T47D (cell line): ENCODE data around the gene ACAT2.
"Not testable (repeated sequence)": the region's sequence is repeated elsewhere in the genome, so short reads cannot be mapped to it uniquely, and the experiment has no call there.

ENCODE experiments used
- DNase-seq, 2 experiments: peaks; one replicate each; pipeline versions ENCODE4 v3.0.0 to v3.0.0-alpha.2; 2011 to 2012; ENCODE audit warnings: low read depth in 1 of 2, low spot score in 1 of 2
- JUND ChIP-seq: IDR thresholded peaks from 2 replicates; pipeline ENCODE4 v1.6.1; 2012; ENCODE audit warnings: low read depth
- in situ Hi-C: cut with HindIII; loops from 2 replicates; pipeline ENCODE4 v1.10.0; 2016; ENCODE audit warnings: low sequenced_read_pairs, low pct_unique_long_range_greater_than_20kb

Gene ACAT2

DNA sequence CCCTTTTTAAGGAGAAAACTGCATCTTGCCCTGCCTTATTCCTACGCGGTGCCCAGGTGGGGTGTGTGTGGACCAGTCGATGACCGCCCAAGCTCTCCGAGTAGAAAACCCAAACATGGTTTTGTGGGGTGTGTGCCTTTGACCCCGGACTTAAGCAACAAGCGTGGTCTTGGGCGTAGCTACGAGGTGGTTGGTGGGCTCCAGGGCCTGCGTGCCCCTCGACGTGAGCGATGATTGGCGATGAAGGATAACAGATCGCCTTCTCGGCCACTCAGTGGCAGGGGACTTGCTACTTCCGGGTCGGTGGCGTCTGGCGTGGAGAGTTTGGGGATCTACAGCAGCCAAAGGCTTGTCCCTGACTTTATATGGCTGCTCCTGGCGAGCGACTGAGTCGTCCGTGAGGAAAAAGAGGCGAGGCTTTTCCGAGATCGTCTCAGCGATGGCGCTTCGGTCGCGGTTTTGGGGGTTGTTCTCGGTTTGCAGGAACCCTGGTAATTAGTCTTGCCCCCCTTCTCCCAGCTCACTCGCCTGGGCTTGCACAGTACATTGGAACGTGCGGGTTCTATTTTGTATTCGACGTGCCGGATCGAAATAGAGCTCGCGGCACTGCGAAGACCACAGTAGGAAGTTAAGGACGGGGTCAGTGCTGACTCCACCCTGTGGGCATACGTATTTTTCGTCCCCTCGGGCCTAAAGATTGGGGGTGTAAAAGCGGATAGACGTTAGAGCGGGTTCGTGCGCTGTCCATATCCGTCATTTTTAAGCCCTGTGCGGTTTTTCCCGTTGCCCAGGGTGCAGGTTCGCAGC lies 28.5 kb downstream of the ACAT2 start, which contains the start of gene MRPL18:
Gene MRPL18, plus strand, starts transcription at position 319 of the 807 bp plus-strand sequence. Its CDS starts 121 bp downstream, at position 440.
- in situ Hi-C loops, result no loop called here
- TF ChIP-seq JUND, result no peak
- DNase-seq, result peak; percentile 77 to 95

DNA sequence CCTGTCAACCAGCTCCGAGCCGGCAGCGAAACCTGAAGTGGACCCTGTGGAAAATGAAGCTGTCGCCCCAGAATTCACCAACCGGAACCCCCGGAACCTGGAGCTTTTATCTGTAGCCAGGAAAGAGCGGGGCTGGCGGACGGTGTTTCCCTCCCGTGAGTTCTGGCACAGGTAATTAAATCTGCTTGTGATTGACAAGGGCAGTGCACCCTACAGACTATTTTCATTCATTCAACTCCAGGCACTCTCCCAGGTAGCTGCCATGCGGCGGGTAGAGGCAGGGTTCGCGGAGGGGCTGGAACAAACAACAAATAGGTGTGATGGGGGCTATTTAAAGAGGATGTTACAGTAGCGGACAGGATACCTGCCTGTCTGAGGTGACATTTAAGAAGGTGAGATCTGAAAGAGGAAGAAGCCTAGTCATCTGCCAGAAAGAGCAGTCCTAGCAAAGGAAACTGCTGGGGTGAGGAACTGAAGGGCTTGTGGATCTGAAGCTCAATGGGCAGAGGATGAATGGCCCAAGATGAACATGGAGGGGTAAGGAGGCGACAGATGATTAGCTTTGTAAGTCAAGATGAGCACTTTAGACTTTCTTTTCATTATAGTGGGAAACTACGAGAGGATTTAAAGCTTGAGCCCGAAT lies 29.2 kb downstream of the ACAT2 start:
- in situ Hi-C loops, result no loop called here
- TF ChIP-seq JUND, result no peak
- DNase-seq, result peak in 1 of 2 experiments; percentile 3

DNA sequence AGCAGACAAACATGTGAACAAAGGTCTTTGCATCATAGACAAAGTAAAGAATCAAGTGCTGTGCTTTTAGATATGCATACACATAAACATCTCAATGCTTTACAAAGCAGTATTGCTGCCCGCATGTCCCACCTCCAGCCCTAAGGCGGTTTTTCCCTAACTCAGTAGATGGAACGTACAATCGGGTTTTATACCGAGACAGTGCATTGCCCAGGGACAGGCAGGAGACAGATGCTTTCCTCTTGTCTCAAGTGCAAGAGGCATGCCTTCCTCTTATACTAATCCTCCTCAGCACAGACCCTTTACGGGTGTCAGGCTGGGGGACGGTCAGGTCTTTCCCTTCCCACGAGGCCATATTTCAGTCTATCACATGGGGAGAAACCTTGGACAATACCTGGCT lies 33.1 kb downstream of the ACAT2 start:
- DNase-seq, in situ Hi-C loops: not testable (repeated sequence)

DNA sequence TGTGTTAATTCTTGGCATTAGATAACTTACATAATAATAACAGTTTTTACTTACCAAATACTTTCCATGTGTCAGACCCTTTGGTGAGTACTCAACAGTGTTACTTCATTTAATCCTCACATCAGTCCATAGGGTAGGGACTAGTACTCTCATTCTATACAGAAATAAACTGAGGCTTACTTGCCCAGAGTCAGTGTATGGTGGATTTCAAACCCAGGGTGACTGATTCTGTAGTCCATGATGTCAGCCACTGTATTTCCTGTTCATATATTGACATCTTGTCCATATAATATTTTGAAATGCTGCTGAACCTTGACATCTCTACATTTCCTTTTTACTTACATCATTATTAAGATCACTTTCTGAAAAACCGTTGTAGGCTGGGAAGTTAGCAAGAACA lies 35.7 kb downstream of the ACAT2 start:
- no peak for DNase-seq
- in situ Hi-C loops, result no loop called here
- no peak for TF ChIP-seq JUND

DNA sequence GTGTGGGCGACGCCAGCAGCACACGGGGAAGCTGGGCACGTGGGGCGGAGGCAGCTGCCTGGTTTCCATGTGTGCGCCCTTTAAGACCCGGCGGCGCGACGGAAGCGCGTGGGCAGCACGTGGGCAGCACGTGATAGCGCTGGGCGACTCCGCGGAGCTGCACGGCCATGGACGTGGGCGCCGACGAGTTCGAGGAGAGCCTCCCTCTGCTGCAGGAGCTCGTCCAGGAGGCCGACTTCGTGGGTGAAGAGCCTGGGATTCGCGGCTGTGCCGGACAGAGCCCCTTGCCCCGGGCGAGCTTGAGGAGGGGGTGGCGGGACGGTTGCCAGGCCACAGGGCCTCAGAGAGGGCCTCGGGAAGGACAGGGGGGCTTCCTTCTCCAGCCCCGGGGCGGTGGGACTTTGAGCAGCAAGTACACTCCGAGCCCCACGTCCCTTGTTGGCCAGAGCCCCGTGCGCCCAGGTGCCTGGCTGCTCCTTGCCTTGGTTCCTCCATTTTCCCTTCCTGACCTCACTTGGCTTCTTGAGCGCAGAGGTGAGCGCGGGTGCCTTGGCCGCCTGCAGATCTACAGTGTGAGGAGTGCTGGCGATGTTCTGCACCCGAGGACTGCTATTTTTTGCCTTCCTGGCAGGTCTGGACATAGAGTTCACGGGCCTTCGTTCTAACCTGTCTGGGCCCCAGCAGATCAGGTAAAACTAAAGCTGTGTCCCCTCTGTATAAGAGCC lies 38.5 kb downstream of the ACAT2 start, which contains the start of gene PNLDC1:
Gene PNLDC1, plus strand, starts transcription at position 136 of the 725 bp plus-strand sequence. Its CDS starts 32 bp downstream, at position 168.
- no peak for DNase-seq
- no peak for TF ChIP-seq JUND
- in situ Hi-C loops, result no loop called here

DNA sequence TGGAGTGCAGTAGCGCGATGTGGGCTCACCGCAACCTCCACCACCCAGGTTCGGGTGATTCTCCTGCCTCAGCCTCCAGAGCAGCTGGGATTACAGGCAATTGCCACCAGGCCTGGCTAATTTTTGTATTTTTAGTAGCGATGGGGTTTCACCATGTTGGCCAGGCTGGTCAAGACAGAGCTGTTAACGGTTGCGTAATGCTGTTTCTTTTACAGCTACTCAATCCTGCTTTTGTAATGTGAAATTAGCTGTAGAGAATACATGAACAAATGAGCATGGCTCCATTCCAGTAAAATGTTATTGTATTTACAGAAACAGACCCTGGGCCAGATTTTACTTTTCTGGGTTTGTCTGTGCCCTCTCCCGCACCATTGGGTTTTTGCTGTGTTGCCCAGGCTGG lies 40.1 kb downstream of the ACAT2 start:
- TF ChIP-seq JUND, result no peak
- DNase-seq, result no peak
- in situ Hi-C loops, result no loop called here

DNA sequence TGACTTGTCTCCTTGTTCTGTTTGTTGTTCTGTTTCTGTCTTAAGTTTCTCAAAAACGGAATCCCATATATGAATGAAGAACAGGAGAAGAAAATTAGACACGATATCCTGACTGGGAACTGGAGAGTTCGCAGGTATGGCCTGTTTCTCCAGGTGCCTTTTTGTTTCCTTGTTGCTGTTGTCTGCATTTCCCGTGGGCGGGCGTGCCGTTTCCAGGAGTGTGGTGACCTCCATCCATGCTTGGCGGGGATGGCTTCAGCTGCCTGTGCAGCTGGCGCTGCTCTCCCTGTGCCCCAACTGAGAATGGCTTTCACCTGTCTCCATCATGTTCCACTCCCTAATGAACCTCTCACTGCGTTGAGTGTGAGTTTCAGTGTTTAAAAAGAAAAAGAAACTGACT lies 42.7 kb downstream of the ACAT2 start:
- no peak for DNase-seq
- in situ Hi-C loops, result no loop called here
- TF ChIP-seq JUND, result no peak

DNA sequence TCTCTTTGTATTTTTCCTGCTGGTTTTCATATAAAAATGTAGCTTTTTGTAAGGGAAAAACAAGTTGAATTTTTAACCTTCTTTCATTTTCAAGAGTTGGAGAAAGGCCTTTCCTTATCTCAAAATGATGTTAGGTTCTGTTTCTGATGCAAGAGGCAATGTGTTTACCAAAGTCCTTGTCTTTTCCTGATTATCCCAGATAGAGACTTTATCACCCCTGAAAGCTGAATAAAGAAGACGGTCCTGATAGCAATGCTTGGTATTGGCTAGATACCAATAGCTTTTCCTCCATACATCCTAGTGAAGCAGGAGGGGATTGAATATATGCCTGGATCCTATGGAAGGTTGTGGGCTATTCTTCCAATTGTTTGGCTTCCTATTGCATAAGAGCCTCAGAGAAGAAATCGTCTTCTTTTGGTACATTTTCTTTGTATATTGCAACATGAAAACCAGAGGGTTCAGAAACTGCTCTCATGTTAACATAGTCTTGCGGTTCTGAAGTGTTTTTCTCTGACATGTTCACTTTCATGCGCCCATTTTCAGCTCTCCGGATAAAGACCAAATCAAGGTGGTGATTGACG lies 43.7 kb downstream of the ACAT2 start:
- TF ChIP-seq JUND, result no peak
- no peak for DNase-seq
- in situ Hi-C loops, result no loop called here

DNA sequence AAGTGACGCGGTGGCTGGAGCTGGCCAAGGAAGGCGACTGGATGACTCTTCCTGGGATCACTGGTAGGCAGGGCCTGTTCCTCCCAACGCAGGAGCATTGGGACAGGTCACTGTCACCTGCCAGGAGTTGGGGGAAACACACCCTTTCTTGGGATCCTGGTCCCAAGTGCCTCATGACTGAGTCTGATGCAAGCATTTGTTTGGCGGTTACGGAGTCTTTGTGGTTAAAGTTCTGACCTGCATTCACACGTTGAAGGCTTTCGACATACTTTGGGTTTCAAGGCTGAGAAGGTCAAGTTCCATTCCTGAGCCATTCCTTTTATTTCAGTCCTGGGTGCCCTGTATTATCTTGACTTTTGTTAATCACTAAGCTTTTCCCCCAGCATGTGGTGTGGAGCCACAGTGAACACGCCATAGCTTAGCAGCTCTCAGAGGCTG lies 44.2 kb downstream of the ACAT2 start:
- no peak for DNase-seq
- no peak for TF ChIP-seq JUND
- in situ Hi-C loops, result no loop called here

DNA sequence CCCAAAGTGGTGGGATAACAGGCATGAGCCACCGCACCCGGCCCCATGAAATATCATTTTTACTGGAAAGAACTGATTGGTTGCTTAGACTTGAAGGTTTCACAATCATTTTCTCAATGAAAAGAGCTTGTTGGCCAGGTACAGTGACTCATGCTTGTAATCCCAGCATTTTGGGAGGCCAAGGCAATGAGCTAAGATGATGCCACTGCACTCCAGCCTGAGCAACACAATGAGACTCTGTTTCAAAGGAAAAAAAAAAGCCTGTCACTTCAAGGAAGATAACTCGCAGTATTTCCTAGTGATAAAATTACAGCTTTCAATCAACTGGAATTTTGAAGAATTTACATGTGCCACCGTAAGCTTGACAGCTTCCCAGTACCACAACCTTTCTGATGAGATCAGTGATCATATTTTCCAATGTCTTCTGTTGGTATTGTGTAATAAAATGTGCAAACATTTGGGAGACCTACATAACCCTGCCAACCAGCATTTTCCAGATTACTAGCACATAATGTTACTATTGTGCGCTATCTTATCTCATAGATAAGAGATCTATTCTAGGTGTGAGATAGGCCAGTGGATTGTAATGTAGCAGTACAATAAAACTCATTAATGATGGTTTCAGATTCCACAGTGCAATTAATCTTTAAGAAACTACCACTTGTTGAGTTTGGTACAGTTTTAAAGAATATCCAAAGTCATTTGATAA lies 45.5 kb downstream of the ACAT2 start:
- no peak for DNase-seq
- in situ Hi-C loops, result no loop called here
- no peak for TF ChIP-seq JUND

DNA sequence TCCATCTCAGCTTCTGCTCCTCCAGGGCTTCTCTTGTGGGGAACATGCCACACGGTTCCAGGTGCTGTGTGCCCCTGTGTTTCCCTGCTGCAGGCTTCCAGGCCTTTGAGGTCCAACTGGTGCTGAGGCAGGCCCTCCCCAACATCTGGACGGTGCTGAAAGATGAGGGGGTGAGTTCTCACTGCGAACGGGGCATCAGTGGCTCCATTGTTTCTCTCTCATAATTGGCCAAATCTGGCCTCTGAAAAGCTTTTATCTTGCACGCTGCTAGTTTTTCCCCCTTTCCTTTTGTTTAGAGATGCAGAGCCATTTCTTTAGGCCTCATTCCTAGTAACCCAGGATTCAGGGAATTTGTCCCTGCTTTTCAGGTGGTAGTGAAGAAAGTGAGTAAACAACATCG lies 46.8 kb downstream of the ACAT2 start:
- no peak for DNase-seq
- in situ Hi-C loops, result no loop called here
- no peak for TF ChIP-seq JUND

DNA sequence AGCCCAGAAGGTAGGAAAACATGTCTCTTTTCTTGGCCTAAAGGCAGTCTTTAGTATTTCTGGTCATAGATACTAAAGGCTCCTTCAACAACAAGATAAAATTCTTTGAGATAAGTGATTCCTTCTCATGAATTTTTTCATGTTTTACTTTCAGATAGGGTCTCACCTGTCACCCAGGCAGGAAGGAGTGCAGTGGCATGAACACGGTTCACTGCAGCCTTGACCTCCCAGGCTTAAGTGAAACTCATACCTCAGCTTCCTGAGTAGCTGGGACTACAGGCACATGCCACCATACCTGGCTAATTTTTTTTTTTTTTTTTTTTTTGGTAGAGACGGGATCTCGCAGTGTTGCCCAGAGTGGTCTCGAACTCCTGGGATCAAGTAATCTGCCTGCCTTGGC lies 47.3 kb downstream of the ACAT2 start:
- DNase-seq, result no peak
- in situ Hi-C loops, result no loop called here
- no peak for TF ChIP-seq JUND
